SK-N-SH treated with all-trans-retinoic acid at 6 μM for 48 hours (cell line): Measurements from ENCODE around the gene HIPK1.

Experiments
- ATAC-seq: fragments of 200-7000 bp; cut with Tn5 transposase; 3 replicates; pipeline ENCODE4 v1.9.1; 2020; ENCODE audit warnings: mild to moderate bottlenecking, moderate library complexity
- ARNTL ChIP-seq: fragments of 450-650 bp; formaldehyde crosslinking; IDR thresholded peaks from 2 replicates; pipeline ENCODE4 v1.5.0; 2020; ENCODE audit warnings: low read depth, mild to moderate bottlenecking, moderate library complexity, borderline replicate concordance
- BACH2 ChIP-seq: fragments of 250-450 bp; sonication (Bioruptor Pico); IDR thresholded peaks from 2 replicates; pipeline ENCODE4 v1.9.0; 2021; ENCODE audit warnings: mild to moderate bottlenecking, borderline replicate concordance
- CREB5 ChIP-seq: fragments of 250-450 bp; sonication (Bioruptor Pico); IDR thresholded peaks from 2 replicates; pipeline ENCODE4 v1.5.1; 2020; ENCODE audit warnings: low read depth, mild to moderate bottlenecking, moderate library complexity
- CSDC2 ChIP-seq: fragments of 250-450 bp; sonication (Bioruptor Pico); IDR thresholded peaks from 2 replicates; pipeline ENCODE4 v1.5.0; 2020; ENCODE audit warnings: mild to moderate bottlenecking, moderate library complexity
- CSRNP3 ChIP-seq: fragments of 250-450 bp; sonication (Bioruptor Pico); IDR thresholded peaks from 2 replicates; pipeline ENCODE4 v1.5.1; 2021; ENCODE audit warnings: mild to moderate bottlenecking, moderate library complexity
- ESRRG ChIP-seq: fragments of 250-450 bp; sonication (Bioruptor Pico); IDR thresholded peaks from 2 replicates; pipeline ENCODE4 v1.6.1; 2021; ENCODE audit warnings: mild to moderate bottlenecking
- ISL1 ChIP-seq: fragments of 250-450 bp; sonication (Bioruptor Pico); IDR thresholded peaks from 2 replicates; pipeline ENCODE4 v2.1.2; 2022; ENCODE audit warnings: mild to moderate bottlenecking, moderate library complexity
- OSR1 ChIP-seq: fragments of 250-450 bp; sonication (Bioruptor Pico); IDR thresholded peaks from 2 replicates; pipeline ENCODE4 v1.8.0; 2022; ENCODE audit warnings: moderate library complexity, mild to moderate bottlenecking, inconsistent platforms
- PATZ1 ChIP-seq: fragments of 250-450 bp; sonication (Bioruptor Pico); IDR thresholded peaks from 2 replicates; pipeline ENCODE4 v1.8.0; 2020; ENCODE audit warnings: mild to moderate bottlenecking, moderate library complexity, borderline replicate concordance
- PPARA ChIP-seq: fragments of 250-450 bp; sonication (Bioruptor Pico); IDR thresholded peaks from 2 replicates; pipeline ENCODE4 v1.5.0; 2020; ENCODE audit warnings: mild to moderate bottlenecking, borderline replicate concordance
- RARB ChIP-seq: fragments of 250-450 bp; sonication (Bioruptor Pico); IDR thresholded peaks from 2 replicates; pipeline ENCODE4 v1.8.0; 2021; ENCODE audit warnings: mild to moderate bottlenecking, moderate library complexity
- SNAI2 ChIP-seq: fragments of 250-450 bp; sonication (Bioruptor Pico); IDR thresholded peaks from 2 replicates; pipeline ENCODE4 v1.5.0; 2020; ENCODE audit warnings: mild to moderate bottlenecking, moderate library complexity
- TOX ChIP-seq: fragments of 250-450 bp; sonication (Bioruptor Pico); IDR thresholded peaks from 2 replicates; pipeline ENCODE4 v1.8.0; 2021; ENCODE audit warnings: mild to moderate bottlenecking, moderate library complexity, borderline replicate concordance
- TSHZ2 ChIP-seq: fragments of 250-450 bp; sonication (Bioruptor Pico); IDR thresholded peaks from 2 replicates; pipeline ENCODE4 v1.5.0; 2020; ENCODE audit warnings: mild to moderate bottlenecking, moderate library complexity
- ZC3H10 ChIP-seq: fragments of 250-450 bp; sonication (Bioruptor Pico); IDR thresholded peaks from 2 replicates; pipeline ENCODE4 v1.5.1; 2021; ENCODE audit warnings: mild to moderate bottlenecking, moderate library complexity
- ZFP3 ChIP-seq: fragments of 250-450 bp; sonication (Bioruptor Pico); IDR thresholded peaks from 2 replicates; pipeline ENCODE4 v1.5.0; 2020; ENCODE audit warnings: mild to moderate bottlenecking, moderate library complexity
- ZFP30 ChIP-seq: fragments of 450-650 bp; formaldehyde crosslinking; IDR thresholded peaks from 2 replicates; pipeline ENCODE4 v1.5.0; 2022; ENCODE audit warnings: mild to moderate bottlenecking, moderate library complexity
- ZNF565 ChIP-seq: fragments of 450-650 bp; formaldehyde crosslinking; conservative IDR thresholded peaks from 2 replicates; pipeline ENCODE4 v1.5.0; 2020; ENCODE audit warnings: low read depth, mild to moderate bottlenecking, moderate library complexity
- ZNF70 ChIP-seq: fragments of 450-650 bp; formaldehyde crosslinking; IDR thresholded peaks from 2 replicates; pipeline ENCODE4 v1.5.0; 2020; ENCODE audit warnings: mild to moderate bottlenecking, moderate library complexity
- ZNF8 ChIP-seq: fragments of 450-650 bp; formaldehyde crosslinking; IDR thresholded peaks from 2 replicates; pipeline ENCODE4 v1.5.0; 2020; ENCODE audit warnings: mild to moderate bottlenecking, moderate library complexity

HIPK1 gene

GRCh38 chr1:113901191-113901590 lies 27.9 kb upstream of the HIPK1 start:
- TF ChIP-seq ARNTL (CRISPR knock-in tag) = no peak
- TF ChIP-seq TSHZ2 (CRISPR knock-in tag) = no peak
- TF ChIP-seq ESRRG (CRISPR knock-in tag) = no peak
- TF ChIP-seq RARB (CRISPR knock-in tag) = no peak
- TF ChIP-seq SNAI2 = no peak
- no peak for TF ChIP-seq ZNF8 (CRISPR knock-in tag)
- TF ChIP-seq ZNF565 = no peak
- TF ChIP-seq CREB5 (CRISPR knock-in tag) = no peak
- TF ChIP-seq ZFP30 (CRISPR knock-in tag) = no peak
- no peak for TF ChIP-seq ISL1 (CRISPR knock-in tag)
- TF ChIP-seq ZC3H10 (CRISPR knock-in tag) = no peak
- no peak for TF ChIP-seq TOX (CRISPR knock-in tag)
- no peak for TF ChIP-seq ZFP3
- no peak for TF ChIP-seq CSRNP3
- TF ChIP-seq OSR1 (CRISPR knock-in tag) = no peak
- no peak for TF ChIP-seq PATZ1 (CRISPR knock-in tag)
- ATAC-seq = no peak

GRCh38 chr1:113903501-113904292 lies 25.4 kb upstream of the HIPK1 start:
- no peak for TF ChIP-seq ISL1 (CRISPR knock-in tag)
- no peak for TF ChIP-seq BACH2 (CRISPR knock-in tag)
- TF ChIP-seq ZFP30 (CRISPR knock-in tag) = no peak
- no peak for TF ChIP-seq RARB (CRISPR knock-in tag)
- no peak for TF ChIP-seq PPARA (CRISPR knock-in tag)
- ATAC-seq = no peak

GRCh38 chr1:113904293-113904673 lies 24.8 kb upstream of the HIPK1 start:
- ATAC-seq = peak; percentile 46
- no peak for TF ChIP-seq ZNF70 (CRISPR knock-in tag)
- TF ChIP-seq ZC3H10 (CRISPR knock-in tag) = no peak
- TF ChIP-seq ZFP3 = no peak
- no peak for TF ChIP-seq PPARA (CRISPR knock-in tag)
- no peak for TF ChIP-seq RARB (CRISPR knock-in tag)
- TF ChIP-seq ZNF8 (CRISPR knock-in tag) = no peak
- no peak for TF ChIP-seq ZNF565
- no peak for TF ChIP-seq CSDC2 (CRISPR knock-in tag)
- TF ChIP-seq SNAI2 = no peak
- TF ChIP-seq CSRNP3 = no peak
- no peak for TF ChIP-seq TOX (CRISPR knock-in tag)
- no peak for TF ChIP-seq TSHZ2 (CRISPR knock-in tag)
- TF ChIP-seq ISL1 (CRISPR knock-in tag) = no peak
- no peak for TF ChIP-seq ZFP30 (CRISPR knock-in tag)
- TF ChIP-seq CREB5 (CRISPR knock-in tag) = no peak
- TF ChIP-seq PATZ1 (CRISPR knock-in tag) = no peak
- no peak for TF ChIP-seq ESRRG (CRISPR knock-in tag)
